Caco-2 (cell line): ENCODE measurements around the gene MRPL12. TPM values are rescaled to one million over a fixed set of nuclear protein-coding genes. Genes with fewer than 3 reads are reported as not detected.

Experiments used
- BruUV-seq: library from RNA; stranded (reverse); fragments of 400-500 nt; replicated peaks from 2 replicates; lab custom pipeline; 2021; lab: Mats Ljungman, UMichigan
- CTCF ChIA-PET: fragments of 300-600 bp; sonication (Branson Sonifier 250); formaldehyde crosslinking; loops from one replicate; lab custom pipeline; 2022; ENCODE audit warnings: antibody characterized with exemption; lab: Charles Lee
- POLR2A ChIA-PET: fragments of 300-600 bp; sonication (Branson Sonifier 250); formaldehyde crosslinking; loops from one replicate; lab custom pipeline; 2022; ENCODE audit warnings: antibody characterized with exemption; lab: Charles Lee
- DNase-seq, 2 experiments: peaks; one replicate each; pipeline versions ENCODE4 v3.0.0 to v3.0.0-alpha.2; 2020 to 2022
- H3K27me3 ChIP-seq: replicated peaks from 2 replicates; pipeline ENCODE4 v1.6.0; 2011; ENCODE audit warnings: low read length; ENCODE audit not compliant: control insufficient read depth, insufficient read depth
- H3K36me3 ChIP-seq: 2 replicates; pipeline ENCODE4 v1.5.1; 2011; ENCODE audit warnings: low read length; ENCODE audit not compliant: control insufficient read depth, insufficient read depth
- H3K4me1 ChIP-seq: fragments of 250-450 bp; sonication (Bioruptor Pico); 2 replicates; pipeline ENCODE4 v1.5.1; 2020; ENCODE audit warnings: mild to moderate bottlenecking
- H3K4me3 ChIP-seq: 2 replicates; pipeline ENCODE4 v1.5.1; 2011; ENCODE audit warnings: low read depth, mild to moderate bottlenecking, control low read depth, low read length
- H3K9me3 ChIP-seq: fragments of 250-450 bp; sonication (Bioruptor Pico); 2 replicates; pipeline ENCODE4 v1.5.1; 2020; ENCODE audit warnings: mild to moderate bottlenecking, moderate library complexity
- H3K27ac Mint-ChIP-seq: one replicate; pipeline ENCODE4 v1.8.0; 2022; ENCODE audit warnings: mixed read lengths; ENCODE audit not compliant: unreplicated experiment
- H3K27me3 Mint-ChIP-seq: one replicate; pipeline ENCODE4 v1.8.0; 2022; ENCODE audit warnings: mixed read lengths; ENCODE audit not compliant: insufficient read depth, unreplicated experiment
- H3K36me3 Mint-ChIP-seq: one replicate; pipeline ENCODE4 v1.8.0; 2022; ENCODE audit warnings: mild to moderate bottlenecking, mixed read lengths; ENCODE audit not compliant: insufficient read depth, unreplicated experiment
- H3K4me1 Mint-ChIP-seq: one replicate; pipeline ENCODE4 v1.8.0; 2022; ENCODE audit warnings: low read depth, mixed read lengths; ENCODE audit not compliant: unreplicated experiment
- H3K4me3 Mint-ChIP-seq: one replicate; pipeline ENCODE4 v1.8.0; 2022; ENCODE audit warnings: mild to moderate bottlenecking, moderate library complexity, mixed read lengths; ENCODE audit not compliant: unreplicated experiment
- H3K9me3 Mint-ChIP-seq: one replicate; pipeline ENCODE4 v1.8.0; 2022; ENCODE audit warnings: mixed read lengths; ENCODE audit not compliant: unreplicated experiment
- CTCF ChIP-seq, 2 experiments: fragments of 200-600 bp in 1 of 2; IDR thresholded peaks; 1 replicate in 1 of 2; 2 replicates in 1 of 2; pipeline versions ENCODE4 v1.5.1 to v1.8.0; 2011 to 2022; ENCODE audit warnings: antibody characterized with exemption in 1 of 2, control low read depth in 1 of 2, inconsistent platforms in 1 of 2, low read depth in 1 of 2, low read length in 1 of 2, mild to moderate bottlenecking in 1 of 2, moderate library complexity in 1 of 2; ENCODE audit not compliant: insufficient read depth in 1 of 2, severe bottlenecking in 1 of 2, unreplicated experiment in 1 of 2
- intact Hi-C: fragments of 100-400 bp; cut with micrococcal nuclease; formaldehyde crosslinking; loops from one replicate; pipeline ENCODE4 v1.10.0; 2022; ENCODE audit not compliant: unreplicated experiment
- total RNA-seq: library from RNA; stranded (reverse); gene quantifications from 2 replicates; pipeline ENCODE4 v1.2.3, GENCODE V29; 2022

Gene MRPL12
- total RNA-seq, 1 experiment from 2014 or later: 164 TPM

DNA sequence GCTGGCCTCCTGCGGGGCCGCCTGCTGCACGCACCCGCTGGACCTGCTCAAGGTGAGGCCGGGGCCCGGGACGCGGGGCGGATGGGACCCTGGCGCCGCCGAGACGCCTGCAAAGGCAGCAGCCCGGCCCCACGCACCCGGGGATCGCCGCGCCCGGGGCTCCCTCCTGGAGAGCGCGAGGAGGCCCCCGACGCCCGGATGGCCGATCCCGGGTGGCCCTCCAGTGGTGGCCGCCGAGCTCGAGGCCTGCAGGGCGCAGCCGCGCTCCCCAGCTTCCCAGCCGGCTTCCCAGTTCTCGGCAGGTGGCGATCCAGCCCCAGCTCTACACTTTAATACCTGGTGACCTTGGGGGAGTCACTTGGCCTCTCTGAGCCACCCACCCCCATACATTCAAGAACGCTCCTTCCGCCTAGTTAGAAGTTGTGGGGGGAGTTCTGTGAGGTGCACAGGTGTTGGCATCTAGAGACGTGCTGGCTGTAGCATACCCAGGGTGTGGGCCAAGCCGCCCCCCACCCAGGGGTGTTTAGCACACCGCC, 9.4 kb downstream of the MRPL12 start:
- H3K27ac Mint-ChIP-seq: peak overlapping the region; percentile 91
- ChIA-PET CTCF (interaction anchor here (0.5 to 1.5 kb wide), 3 partner anchors 9 to 490 kb away, joined by 3 to 6 read pairs (median 5); partner anchors contain the start of genes CEP131 and MRPL12), POLR2A (interaction anchor here (1.5 to 2.1 kb wide), 2 partner anchors 9 to 10 kb away, joined by 10 to 11 read pairs; partner anchors contain the start of gene MRPL12)
- Histone ChIP-seq H3K27me3 (no peaks in the 10 kb centered on the region), H3K36me3 (peaks cover 1% of the 10 kb centered on the region), H3K4me3 (peak overlapping the region; percentile 65), H3K9me3 (no peaks in the 10 kb centered on the region), H3K4me1 (peaks cover 31% of the 10 kb centered on the region)
- H3K9me3 Mint-ChIP-seq: no peaks in the 10 kb centered on the region
- TSS peak; percentile 4 for BruUV-seq
- intact Hi-C loops: no loop called here
- H3K36me3 Mint-ChIP-seq: peaks cover 67% of the 10 kb centered on the region
- H3K27me3 Mint-ChIP-seq: no peaks in the 10 kb centered on the region
- peaks cover 9% of the 10 kb centered on the region for H3K4me1 Mint-ChIP-seq
- peak in 1 of 2 experiments; percentile 34 for TF ChIP-seq CTCF (IDR thresholded peaks at IDR 0.05; ENCODE audit: insufficient read depth in 1 of 2, low read depth in 1 of 2, low read length in 1 of 2, severe bottlenecking in 1 of 2, unreplicated experiment in 1 of 2)
- DNase-seq: peak; percentile 61 to 79
- peak overlapping the region; percentile 98 for H3K4me3 Mint-ChIP-seq

DNA sequence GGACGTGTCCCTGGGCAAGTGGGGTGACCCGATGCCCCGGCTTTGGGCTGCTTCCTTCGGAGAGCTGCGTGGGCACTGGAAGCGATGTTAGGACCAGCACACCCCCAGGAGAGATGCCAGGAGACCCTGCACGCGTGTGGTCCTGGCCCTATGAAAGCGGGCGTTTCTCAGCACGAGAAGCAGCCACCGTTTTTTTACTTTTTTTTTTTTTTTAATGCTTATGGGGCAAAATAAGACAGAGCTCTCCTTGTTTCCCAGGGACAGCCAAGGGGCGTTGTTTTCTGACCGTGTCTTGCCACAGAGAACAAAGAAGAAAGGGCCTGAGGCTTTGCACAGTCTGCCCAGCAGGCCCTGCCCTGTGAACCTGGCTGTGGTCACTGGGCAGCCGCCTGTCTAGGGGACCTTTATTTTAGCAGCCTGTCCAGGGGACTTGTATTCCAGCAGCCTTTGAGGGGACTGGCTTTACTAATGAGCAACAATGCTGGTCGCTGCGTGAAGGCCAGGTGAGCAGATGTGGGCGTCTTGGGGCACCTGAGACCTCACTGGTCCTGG, 9.9 kb downstream of the MRPL12 start:
- POLR2A ChIA-PET: interaction anchor here (1.5 to 2.1 kb wide), 2 partner anchors 9 to 10 kb away, joined by 10 to 11 read pairs; partner anchors contain the start of gene MRPL12
- Histone ChIP-seq H3K4me1 (peaks cover 31% of the 10 kb centered on the region), H3K27me3 (no peaks in the 10 kb centered on the region), H3K9me3 (no peaks in the 10 kb centered on the region), H3K4me3 (peak overlapping the region; percentile 65), H3K36me3 (no peaks in the 10 kb centered on the region; the same call in none of the 2 replicates)
- peaks cover 64% of the 10 kb centered on the region for H3K36me3 Mint-ChIP-seq
- peak overlapping the region; percentile 98 for H3K4me3 Mint-ChIP-seq
- DNase-seq: peak in 1 of 2 experiments; percentile 37
- CTCF ChIA-PET: interaction anchor here (1.5 kb wide), 1 partner anchor 246 kb away, joined by 6 read pairs; no protein-coding TSS in a partner anchor
- H3K27me3 Mint-ChIP-seq: no peaks in the 10 kb centered on the region
- peaks cover 9% of the 10 kb centered on the region for H3K4me1 Mint-ChIP-seq
- BruUV-seq: no TSS peak
- no peak for TF ChIP-seq CTCF (IDR thresholded peaks at IDR 0.05; ENCODE audit: insufficient read depth in 1 of 2, low read depth in 1 of 2, low read length in 1 of 2, severe bottlenecking in 1 of 2, unreplicated experiment in 1 of 2)
- peak overlapping the region; percentile 91 for H3K27ac Mint-ChIP-seq
- intact Hi-C loops: no loop called here
- no peaks in the 10 kb centered on the region for H3K9me3 Mint-ChIP-seq

DNA sequence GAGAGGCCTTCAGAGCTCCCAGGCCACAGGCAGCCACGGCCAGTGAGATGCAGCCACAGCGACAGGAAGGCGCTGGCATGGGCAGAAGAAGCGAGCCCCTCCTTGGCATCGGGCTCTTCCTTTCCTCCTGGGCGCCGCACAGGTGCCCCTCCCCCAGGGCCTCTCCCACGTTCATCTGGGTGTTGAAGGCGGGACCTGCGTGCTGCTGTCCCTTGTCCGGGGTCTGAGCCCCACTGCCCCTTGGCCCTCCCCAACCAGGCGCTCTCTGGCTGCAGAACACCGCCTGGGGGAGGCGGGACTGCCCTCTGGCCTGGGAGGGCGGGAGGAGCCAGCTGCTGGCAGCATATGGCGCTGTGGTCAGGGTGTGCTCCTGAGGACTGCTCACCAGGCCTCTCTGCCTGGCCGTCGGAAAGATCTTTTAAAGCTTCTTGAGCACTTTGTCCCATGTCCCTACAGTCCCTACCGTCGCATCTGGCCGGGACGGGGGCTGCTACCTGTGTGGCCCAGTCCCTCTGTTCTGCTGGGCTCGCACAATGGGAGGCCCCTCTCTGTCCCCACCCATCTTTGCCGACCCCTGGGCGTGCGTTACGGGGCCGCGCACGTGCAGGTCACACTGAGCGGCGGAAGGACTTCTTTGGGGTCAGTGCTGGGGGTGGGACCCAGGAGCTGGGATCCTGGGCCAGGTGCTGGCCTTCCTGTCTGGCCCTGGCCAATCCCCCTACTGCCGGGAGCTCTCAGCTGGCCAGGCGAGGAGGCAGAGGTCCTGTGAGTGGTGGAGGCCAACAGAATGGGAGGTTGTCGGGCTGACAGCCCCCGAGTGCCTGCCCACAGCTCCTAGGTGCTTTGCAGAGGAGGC, 10.6 kb downstream of the MRPL12 start:
- H3K4me3 ChIP-seq: peak overlapping the region; percentile 65
- Mint-ChIP-seq H3K9me3 (no peaks in the 10 kb centered on the region), H3K27me3 (no peaks in the 10 kb centered on the region), H3K4me3 (peak overlapping the region; percentile 98), H3K36me3 (peaks cover 65% of the 10 kb centered on the region), H3K27ac (peak overlapping the region; percentile 91), H3K4me1 (peaks cover 9% of the 10 kb centered on the region)
- H3K36me3 ChIP-seq: no peaks in the 10 kb centered on the region; the same call in none of the 2 replicates
- CTCF ChIA-PET: interaction anchor here (1.5 kb wide), 1 partner anchor 246 kb away, joined by 6 read pairs; no protein-coding TSS in a partner anchor
- H3K9me3 ChIP-seq: no peaks in the 10 kb centered on the region
- BruUV-seq: no TSS peak
- peaks cover 31% of the 10 kb centered on the region for H3K4me1 ChIP-seq
- POLR2A ChIA-PET: interaction anchor here (0.7 to 1.5 kb wide), 2 partner anchors 8 to 11 kb away, joined by 4 to 10 read pairs; partner anchors contain the start of gene MRPL12
- no peaks in the 10 kb centered on the region for H3K27me3 ChIP-seq
- TF ChIP-seq CTCF (IDR thresholded peaks at IDR 0.05; ENCODE audit: insufficient read depth in 1 of 2, low read depth in 1 of 2, low read length in 1 of 2, severe bottlenecking in 1 of 2, unreplicated experiment in 1 of 2): no peak
- intact Hi-C loops: no loop called here
- DNase-seq: peak in 1 of 2 experiments; percentile 54
